ENCODE results near the gene RUNDC3A.

RUNDC3A gene

DNA sequence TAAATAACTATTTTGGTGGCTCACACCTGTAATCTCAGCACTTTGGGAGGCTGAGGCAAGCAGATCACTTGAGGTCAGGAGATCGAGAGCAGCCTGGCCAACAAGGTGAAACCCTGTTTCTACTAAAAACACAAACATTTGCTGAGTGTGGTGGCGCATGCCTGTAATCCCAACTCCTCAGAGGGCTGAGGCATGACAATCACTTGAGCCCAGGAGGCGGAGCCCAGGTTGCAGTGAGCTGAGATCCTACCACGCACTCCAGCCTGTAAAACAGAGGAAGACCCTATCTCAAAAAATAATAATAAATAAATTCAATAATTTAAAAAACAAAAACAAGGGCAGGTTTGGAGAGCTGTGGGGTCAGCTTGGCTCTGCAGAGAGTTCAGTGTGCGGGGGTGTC, 34.8 kb upstream of the RUNDC3A start:
- TF ChIP-seq ZFX (IDR thresholded peaks at IDR 0.05; ENCODE audit: borderline replicate concordance) (no peak), CTCF (IDR thresholded peaks at IDR 0.05) (no peak)
- H3K27ac ChIP-seq = no peak overlapping the region

GRCh38 chr17:44277976-44278375, 30.4 kb upstream of the RUNDC3A start:
- TF ChIP-seq ZFX (IDR thresholded peaks at IDR 0.05; ENCODE audit: borderline replicate concordance) (no peak), CTCF (IDR thresholded peaks at IDR 0.05) (no peak)
- H3K27ac ChIP-seq = no peak overlapping the region

DNA sequence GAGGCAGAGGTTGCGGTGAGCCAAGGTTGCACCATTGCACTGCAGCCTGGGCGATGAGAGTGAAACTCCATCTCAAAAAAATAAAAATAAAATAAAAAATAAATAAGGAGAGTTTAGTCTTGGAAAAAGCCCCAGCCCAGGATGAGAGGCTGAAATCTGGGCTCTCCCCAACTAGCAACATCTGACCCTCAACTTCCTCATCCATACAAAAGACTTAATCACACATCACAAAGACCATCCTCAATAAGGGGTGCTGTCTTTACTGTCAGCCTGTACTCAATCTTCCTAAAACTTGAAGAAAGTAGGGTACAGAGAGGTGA, 29.1 kb upstream of the RUNDC3A start:
- TF ChIP-seq CTCF (IDR thresholded peaks at IDR 0.05) (no peak), ZFX (IDR thresholded peaks at IDR 0.05; ENCODE audit: borderline replicate concordance) (no peak)

DNA sequence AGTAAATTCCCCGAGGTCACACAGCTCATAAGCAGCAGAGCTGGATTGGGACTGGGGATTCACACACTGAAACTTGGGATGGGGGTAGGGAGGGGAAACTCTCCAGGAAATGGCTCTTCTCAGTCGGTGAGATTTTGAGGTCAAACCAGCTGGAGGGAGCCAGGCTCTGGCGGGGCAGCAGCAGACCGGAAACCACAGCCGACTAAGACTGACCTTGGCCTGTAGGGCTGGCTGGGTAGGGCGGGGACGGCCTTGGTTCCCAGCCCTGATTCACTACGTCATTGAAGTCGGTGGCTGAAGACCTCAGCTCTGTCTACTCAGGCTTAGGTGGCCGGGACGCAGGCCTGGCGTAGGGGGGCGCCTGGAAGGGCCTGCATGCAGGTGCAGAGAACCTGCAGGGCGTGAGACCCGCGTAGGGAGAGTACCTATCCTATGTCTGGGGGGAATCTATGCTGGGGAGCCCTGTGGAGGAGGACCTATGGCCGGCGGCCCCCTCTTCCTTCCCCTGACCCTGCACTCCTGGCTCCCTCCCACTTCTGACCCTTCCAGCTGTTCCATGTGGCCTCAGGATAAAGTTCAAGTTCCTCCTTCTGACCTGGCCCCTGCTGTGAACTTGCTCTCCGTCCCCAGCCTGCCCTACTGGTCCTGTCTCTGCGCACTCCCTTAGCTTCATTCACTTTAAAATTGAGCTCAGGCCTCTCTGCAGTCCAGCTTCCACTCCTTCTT, 28.6 kb upstream of the RUNDC3A start:
- no peak overlapping the region for H3K27ac ChIP-seq
- TF ChIP-seq ZFX (IDR thresholded peaks at IDR 0.05; ENCODE audit: borderline replicate concordance) (no peak), CTCF (IDR thresholded peaks at IDR 0.05) (no peak)

More for the DNA sequence above, 29.1 kb upstream of the RUNDC3A start:
- H3K27ac ChIP-seq = no peak overlapping the region

- TF ChIP-seq ZFX (IDR thresholded peaks at IDR 0.05; ENCODE audit: borderline replicate concordance) = no peak
- no peak for TF ChIP-seq CTCF (IDR thresholded peaks at IDR 0.05)
- no peak overlapping the region for H3K27ac ChIP-seq
Measured at GRCh38 chr17:44280392-44280937, 27.9 kb upstream of the RUNDC3A start.

DNA sequence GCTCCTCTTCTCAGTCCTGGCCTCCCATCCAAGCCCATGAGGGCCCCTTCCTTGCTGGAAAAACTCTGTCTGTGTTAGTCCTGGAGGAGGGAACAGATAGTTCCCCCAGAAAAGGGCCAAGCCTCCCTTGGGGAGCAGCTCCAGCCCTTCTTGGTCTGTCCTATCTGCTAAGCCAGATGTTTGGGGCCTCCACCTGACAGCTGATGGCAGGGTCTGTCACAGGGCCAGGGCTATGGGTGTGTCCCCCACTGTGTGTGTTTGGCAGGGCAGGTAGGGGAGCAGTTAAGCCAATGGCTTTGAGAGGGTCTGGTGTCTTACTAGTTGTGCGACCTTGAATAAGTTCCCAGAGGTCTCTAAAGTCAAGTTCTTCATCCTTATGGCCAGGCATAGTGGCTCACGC, 26.8 kb upstream of the RUNDC3A start:
- TF ChIP-seq ZFX (IDR thresholded peaks at IDR 0.05; ENCODE audit: borderline replicate concordance) (no peak), CTCF (IDR thresholded peaks at IDR 0.05) (no peak)
- no peak overlapping the region for H3K27ac ChIP-seq

DNA sequence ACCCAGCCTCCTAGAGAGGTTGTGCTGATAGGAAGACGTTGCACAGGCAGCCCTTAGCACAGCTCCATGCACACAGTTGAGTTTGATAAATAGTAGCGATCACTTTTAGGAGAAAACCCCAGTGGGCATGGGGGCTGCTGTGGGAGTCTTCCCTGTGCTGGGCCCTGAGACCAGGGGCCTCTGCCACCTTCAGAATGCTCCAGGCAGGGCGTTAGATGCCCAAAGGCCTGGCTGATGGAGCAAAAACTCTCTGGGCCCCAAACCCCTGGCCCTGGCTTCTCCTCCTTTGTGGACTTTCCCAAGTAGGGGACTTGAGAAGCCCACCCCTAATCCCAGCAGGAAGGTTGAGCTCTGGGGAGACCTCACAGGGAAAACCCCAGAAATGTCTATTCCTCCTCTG, 26.1 kb upstream of the RUNDC3A start:
- no peak overlapping the region for H3K27ac ChIP-seq
- TF ChIP-seq CTCF (IDR thresholded peaks at IDR 0.05) (no peak), ZFX (IDR thresholded peaks at IDR 0.05; ENCODE audit: borderline replicate concordance) (no peak)

All from 22Rv1 (cell line).